GM12864 (cell line): ENCODE results near the gene DCDC2C.

ENCODE experiments used
- DNase-seq: peaks from one replicate; pipeline ENCODE4 v3.0.0-alpha.2; 2011; ENCODE audit warnings: low read depth
- H3K4me3 ChIP-seq: 2 replicates; pipeline ENCODE4 v1.5.1; 2011; ENCODE audit warnings: mild to moderate bottlenecking, low read depth, low read length, control low read depth
- CTCF ChIP-seq: IDR thresholded peaks from 2 replicates; pipeline ENCODE4 v1.5.1; 2011; ENCODE audit warnings: low read depth, mild to moderate bottlenecking, moderate library complexity, low read length, control low read depth, inconsistent platforms; ENCODE audit errors: missing control alignments

Gene DCDC2C

GRCh38 chr2:3837086-3837485 lies 133.7 kb downstream of the DCDC2C start:
- no peak for TF ChIP-seq CTCF

GRCh38 chr2:3838348-3838747 lies 135.0 kb downstream of the DCDC2C start:
- H3K4me3 ChIP-seq = no peak overlapping the region
- DNase-seq = no peak
- no peak for TF ChIP-seq CTCF

More at GRCh38 chr2:3837086-3837485, 133.7 kb downstream of the DCDC2C start:
- H3K4me3 ChIP-seq = no peak overlapping the region
- no peak for DNase-seq

- no peak for DNase-seq
- H3K4me3 ChIP-seq = no peak overlapping the region
These were observed 136.1 kb downstream of the DCDC2C start for GRCh38 chr2:3839476-3839875.

GRCh38 chr2:3840611-3841155 lies 137.3 kb downstream of the DCDC2C start:
- DNase-seq = no peak
- no peak overlapping the region for H3K4me3 ChIP-seq
- no peak for TF ChIP-seq CTCF

More at GRCh38 chr2:3839476-3839875, 136.1 kb downstream of the DCDC2C start:
- TF ChIP-seq CTCF = no peak

- no peak overlapping the region for H3K4me3 ChIP-seq
- TF ChIP-seq CTCF = no peak
- DNase-seq = no peak
These were observed 144.2 kb downstream of the DCDC2C start for GRCh38 chr2:3847397-3848052.

GRCh38 chr2:3848776-3849175 lies 145.4 kb downstream of the DCDC2C start:
- no peak for DNase-seq
- no peak overlapping the region for H3K4me3 ChIP-seq
- no peak for TF ChIP-seq CTCF

- DNase-seq = no peak
- no peak for TF ChIP-seq CTCF
- no peak overlapping the region for H3K4me3 ChIP-seq
These were observed 145.8 kb downstream of the DCDC2C start for GRCh38 chr2:3849213-3849612.
